ENCODE measurements around the gene RAP1GDS1.

The RAP1GDS1 gene

DNA sequence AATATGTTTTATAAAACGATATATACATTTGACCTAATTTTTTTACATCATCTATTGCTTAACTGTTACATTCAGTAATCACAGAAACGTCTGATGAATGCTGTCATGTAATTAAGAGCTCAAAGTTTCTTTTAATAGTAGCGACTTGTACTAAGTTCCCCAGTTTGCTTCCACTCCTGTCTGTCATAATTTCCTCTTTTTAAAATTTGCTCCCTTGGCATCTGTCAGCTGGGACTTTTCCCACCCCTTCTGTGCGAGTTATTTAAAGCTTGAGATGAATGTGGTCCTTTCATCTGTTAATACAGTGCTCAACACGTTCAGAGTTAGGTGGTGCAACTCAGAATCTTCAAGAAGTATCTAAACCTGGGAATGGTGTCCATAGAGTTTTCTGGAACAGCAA is 1.2 kb downstream of the RAP1GDS1 start:
- TF ChIP-seq, protein P1, sequence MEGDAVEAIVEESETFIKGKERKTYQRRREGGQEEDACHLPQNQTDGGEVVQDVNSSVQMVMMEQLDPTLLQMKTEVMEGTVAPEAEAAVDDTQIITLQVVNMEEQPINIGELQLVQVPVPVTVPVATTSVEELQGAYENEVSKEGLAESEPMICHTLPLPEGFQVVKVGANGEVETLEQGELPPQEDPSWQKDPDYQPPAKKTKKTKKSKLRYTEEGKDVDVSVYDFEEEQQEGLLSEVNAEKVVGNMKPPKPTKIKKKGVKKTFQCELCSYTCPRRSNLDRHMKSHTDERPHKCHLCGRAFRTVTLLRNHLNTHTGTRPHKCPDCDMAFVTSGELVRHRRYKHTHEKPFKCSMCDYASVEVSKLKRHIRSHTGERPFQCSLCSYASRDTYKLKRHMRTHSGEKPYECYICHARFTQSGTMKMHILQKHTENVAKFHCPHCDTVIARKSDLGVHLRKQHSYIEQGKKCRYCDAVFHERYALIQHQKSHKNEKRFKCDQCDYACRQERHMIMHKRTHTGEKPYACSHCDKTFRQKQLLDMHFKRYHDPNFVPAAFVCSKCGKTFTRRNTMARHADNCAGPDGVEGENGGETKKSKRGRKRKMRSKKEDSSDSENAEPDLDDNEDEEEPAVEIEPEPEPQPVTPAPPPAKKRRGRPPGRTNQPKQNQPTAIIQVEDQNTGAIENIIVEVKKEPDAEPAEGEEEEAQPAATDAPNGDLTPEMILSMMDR (IDR thresholded peaks at IDR 0.05) = no peak

DNA sequence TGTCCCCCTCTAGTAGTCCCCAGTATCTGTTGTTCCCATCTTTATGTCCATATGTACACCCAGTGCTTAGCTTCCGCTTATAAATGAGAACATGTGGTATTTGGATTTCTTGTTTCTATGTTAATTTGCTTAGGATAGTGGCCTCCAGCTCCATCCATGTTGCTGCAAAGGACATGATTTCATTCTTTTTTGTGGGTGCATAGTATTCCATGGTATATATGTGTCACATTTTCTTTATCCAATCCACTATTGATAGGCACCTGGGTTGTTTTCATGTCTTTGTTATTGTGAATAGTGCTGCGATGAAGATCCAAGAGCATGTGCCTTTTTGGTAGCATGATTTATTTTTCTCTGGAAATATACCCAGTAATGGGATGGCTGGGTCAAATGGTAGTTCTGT is 6.3 kb downstream of the RAP1GDS1 start:
- TF ChIP-seq, protein P1 (IDR thresholded peaks at IDR 0.05) = no peak

DNA sequence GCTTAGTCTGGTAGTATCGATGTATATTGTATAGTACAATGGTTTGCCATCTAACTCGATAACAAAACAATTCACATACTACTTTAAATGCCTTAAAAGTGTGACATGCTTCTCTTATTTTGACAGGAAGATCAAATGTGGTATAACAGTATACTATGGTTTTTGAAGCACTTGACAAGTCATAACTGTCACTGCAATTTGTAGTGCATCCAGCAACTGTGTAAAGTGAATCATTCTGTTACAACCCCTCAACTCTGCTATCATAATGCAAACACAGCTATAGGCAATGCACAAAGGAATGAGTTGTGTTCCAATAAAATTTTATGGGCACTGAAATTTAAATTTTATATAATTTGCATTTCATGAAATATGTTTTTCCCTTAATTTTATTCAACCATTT is 14.0 kb downstream of the RAP1GDS1 start:
- TF ChIP-seq, protein P1 (IDR thresholded peaks at IDR 0.05) = no peak

DNA sequence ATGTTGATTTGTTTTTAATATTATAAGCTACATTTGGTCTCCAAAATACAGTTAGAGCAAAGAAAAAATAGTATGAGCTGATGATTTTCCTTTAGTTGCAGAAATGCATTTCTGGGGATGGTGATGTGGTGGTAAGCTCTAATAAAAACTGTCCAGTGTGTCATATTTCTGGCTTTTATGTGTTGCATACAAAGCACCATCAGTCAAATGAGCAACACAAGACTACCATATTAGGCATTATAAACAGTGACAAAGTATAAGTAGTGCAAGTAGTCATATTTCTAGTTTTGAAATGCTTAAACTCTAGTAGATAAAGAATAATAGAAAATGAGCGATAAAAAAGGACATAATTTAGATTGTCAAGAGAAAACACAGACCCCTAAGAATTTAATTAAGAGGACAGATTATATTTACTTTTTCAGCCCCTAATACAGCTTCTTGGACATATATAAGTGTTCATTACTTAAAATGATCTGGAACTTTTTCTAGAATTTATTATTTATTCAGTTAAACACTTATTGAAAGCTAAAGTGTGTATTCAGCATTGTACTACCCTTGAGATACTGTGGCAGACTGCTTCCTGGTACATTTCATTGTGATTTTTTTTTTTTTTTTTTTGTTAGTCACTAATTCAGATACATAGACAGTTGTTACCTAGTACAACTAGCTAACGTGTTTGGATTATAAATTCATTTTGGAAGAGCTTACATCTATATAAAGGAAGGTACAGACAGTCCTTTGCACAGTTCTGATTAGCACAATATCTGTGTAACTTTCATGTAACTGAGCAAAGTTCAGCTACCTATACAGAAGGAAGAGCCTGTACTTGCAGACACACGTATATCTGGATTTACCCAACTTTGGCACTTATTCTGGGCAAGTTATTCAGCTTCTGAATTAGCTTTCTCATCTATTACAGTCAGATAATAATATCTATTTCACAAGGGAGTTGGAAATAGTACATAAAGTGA is 22.3 kb downstream of the RAP1GDS1 start:
- TF ChIP-seq, protein P1 (IDR thresholded peaks at IDR 0.05) = no peak

DNA sequence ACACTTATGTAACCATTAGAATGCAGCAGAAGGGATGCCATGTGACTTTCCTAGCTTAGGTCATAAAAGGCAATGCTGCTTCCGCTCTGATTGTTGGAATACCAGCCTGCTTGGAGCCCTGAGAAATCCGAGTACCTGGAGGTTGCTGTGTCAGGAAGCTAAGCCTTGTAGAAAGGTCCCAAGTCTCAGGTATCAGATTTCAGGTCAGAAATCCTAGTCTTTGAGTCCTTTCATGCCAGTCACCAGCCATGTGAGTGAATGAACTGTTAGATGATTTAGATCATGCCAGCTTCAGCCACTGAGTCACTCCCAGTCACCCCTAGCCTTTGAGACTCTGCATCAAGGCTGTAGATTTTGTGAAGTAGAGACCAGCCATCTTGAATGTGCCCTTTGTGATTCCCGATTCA is 23.5 kb downstream of the RAP1GDS1 start:
- TF ChIP-seq, protein P1 (IDR thresholded peaks at IDR 0.05) = no peak

DNA sequence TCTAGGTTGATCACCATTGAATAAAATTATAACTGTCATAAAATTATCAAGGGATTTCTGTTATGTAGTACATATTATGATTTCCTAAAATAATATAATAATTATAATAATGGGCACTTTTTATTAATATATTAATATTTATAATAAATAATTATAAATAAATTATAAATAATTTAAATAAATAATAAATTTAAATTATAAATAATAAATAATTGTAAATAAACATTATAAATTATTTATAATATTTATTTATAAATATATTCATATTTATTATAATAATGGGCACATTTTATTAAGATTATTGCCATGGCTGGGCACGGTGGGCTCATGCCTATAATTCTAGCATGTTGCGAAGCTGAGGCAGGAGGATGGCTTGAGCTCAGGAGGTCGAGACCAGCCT is 24.5 kb downstream of the RAP1GDS1 start:
- TF ChIP-seq, protein P1 (IDR thresholded peaks at IDR 0.05) = no peak

DNA sequence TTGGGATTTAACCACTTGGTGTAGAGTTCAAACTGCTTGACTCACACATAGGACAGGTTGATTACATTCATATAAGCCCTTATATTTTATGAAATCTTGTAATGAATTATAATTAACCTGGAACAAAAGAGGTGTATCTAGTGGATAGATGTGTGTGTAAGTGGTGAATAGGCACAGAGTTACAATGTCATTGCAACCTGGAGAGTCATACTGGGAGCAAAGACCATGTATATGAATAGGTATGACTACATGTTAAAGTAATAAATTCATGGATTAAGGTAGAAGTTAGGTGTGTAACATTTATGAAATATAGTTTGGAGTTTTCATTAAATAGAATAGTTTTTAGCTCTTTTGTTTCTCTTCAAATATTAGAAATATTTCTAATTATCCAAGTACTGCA is 26.1 kb downstream of the RAP1GDS1 start:
- TF ChIP-seq, protein P1 (IDR thresholded peaks at IDR 0.05) = no peak
